ENCODE results near the gene HIVEP1. TPM values are rescaled to one million over a fixed set of nuclear protein-coding genes. Genes with fewer than 3 reads are reported as not detected.

The HIVEP1 gene
- total and polyA plus RNA-seq, 12 donors, result 3.4 to 20.9 (median 13.3) TPM

DNA sequence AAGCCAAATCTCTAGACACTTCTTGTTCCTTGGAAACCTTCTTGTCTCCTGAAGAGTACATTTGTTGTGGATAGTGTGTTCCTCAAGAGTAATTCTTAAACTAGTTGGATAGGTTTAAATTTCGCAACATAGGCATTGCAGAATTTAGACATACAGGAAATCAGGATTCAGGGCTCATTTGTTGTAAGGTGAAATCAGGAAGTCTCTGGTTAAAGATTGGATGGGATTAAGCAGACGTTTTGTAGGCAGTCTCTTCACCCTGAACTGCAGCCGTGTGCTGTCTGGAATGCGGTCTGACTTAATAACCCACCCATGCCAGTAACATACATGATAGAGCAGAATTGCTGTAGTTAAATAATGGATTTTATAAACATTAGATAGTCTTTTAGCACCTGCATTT lies 21.7 kb downstream of the HIVEP1 start:
- TF ChIP-seq, protein P1, sequence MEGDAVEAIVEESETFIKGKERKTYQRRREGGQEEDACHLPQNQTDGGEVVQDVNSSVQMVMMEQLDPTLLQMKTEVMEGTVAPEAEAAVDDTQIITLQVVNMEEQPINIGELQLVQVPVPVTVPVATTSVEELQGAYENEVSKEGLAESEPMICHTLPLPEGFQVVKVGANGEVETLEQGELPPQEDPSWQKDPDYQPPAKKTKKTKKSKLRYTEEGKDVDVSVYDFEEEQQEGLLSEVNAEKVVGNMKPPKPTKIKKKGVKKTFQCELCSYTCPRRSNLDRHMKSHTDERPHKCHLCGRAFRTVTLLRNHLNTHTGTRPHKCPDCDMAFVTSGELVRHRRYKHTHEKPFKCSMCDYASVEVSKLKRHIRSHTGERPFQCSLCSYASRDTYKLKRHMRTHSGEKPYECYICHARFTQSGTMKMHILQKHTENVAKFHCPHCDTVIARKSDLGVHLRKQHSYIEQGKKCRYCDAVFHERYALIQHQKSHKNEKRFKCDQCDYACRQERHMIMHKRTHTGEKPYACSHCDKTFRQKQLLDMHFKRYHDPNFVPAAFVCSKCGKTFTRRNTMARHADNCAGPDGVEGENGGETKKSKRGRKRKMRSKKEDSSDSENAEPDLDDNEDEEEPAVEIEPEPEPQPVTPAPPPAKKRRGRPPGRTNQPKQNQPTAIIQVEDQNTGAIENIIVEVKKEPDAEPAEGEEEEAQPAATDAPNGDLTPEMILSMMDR (IDR thresholded peaks at IDR 0.05), result no peak
- peak in 3 of 8 donors; percentile 42 to 70 (median 56) for ATAC-seq
- Histone ChIP-seq H3K4me1 (peaks cover 0 to 22% (median 18%) of the 10 kb centered on the region in 9 donors), H3K27me3 (no peaks in the 10 kb centered on the region), H3K4me3 (no peak overlapping the region), H3K9me3 (peaks cover 0 to 30% (median 19%) of the 10 kb centered on the region in 11 donors), H3K27ac (no peak overlapping the region), H3K36me3 (peaks cover 0 to 8% (median 0%) of the 10 kb centered on the region in 9 donors)
- DNase-seq, result no peak
- 33 to 46% methylated on average over 4 of the region's 4 CpGs for WGBS, 2 donors
- intact Hi-C loops (cut with DNase I), result no loop called here

DNA sequence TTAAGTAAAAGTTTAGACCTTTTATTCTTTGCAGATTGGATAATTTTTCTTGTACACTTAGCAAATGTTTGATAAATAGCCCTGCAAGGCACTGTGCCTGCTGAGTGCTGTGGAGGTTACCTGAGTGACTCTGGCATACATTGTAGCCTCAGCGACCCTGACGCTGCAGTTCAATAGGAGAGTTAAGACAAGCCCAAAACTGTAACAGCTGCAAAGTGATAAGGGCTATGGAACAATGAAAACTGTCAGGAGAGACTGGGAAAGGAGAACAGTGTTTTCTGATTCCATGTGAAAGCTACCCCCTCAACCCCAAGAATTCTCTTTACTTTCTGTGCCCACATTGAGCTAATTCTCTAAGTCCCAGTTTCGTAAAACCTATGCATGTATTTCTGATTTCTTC lies 22.2 kb downstream of the HIVEP1 start:
- Histone ChIP-seq H3K27ac (no peak overlapping the region), H3K27me3 (no peaks in the 10 kb centered on the region), H3K4me3 (no peak overlapping the region), H3K9me3 (peaks cover 0 to 24% (median 13%) of the 10 kb centered on the region in 11 donors), H3K4me1 (peaks cover 0 to 22% (median 18%) of the 10 kb centered on the region in 9 donors), H3K36me3 (peaks cover 0 to 7% (median 0%) of the 10 kb centered on the region in 9 donors)
- intact Hi-C loops (cut with DNase I), result no loop called here
- TF ChIP-seq, protein P1 (IDR thresholded peaks at IDR 0.05), result no peak
- WGBS, 2 donors, result 64 to 70% methylated on average over 3 of the region's 3 CpGs
- DNase-seq, result no peak
- ATAC-seq, result peak in 1 of 8 donors; percentile 49

DNA sequence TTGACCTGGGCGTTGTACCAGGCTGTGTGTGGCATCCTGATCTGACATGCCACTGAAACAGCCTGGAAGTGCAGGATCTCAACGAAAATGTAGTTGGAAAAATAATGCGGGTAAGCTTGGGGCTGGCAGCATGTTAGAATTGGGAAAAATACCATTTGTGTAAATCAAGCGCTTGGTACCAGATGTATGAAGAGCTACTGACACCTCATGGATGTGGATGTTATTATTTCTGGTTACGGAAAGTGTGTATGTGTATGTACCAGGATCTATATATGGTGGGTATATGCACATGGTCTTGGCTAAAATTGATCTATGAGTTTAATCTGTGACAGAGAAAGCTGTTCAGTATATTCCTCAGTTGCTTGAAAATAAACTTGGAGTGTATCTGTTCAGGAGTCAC lies 22.7 kb downstream of the HIVEP1 start:
- no peak overlapping the region for H3K4me3 ChIP-seq
- H3K36me3 ChIP-seq, result peaks cover 0 to 6% (median 0%) of the 10 kb centered on the region in 9 donors
- intact Hi-C loops (cut with DNase I), result no loop called here
- peak in 1 of 8 donors; percentile 25 for ATAC-seq
- peaks cover 0 to 22% (median 18%) of the 10 kb centered on the region in 9 donors for H3K4me1 ChIP-seq
- TF ChIP-seq, protein P1 (IDR thresholded peaks at IDR 0.05), result no peak
- H3K27ac ChIP-seq, result no peak overlapping the region
- 86 to 93% methylated on average over 5 of the region's 5 CpGs for WGBS, 2 donors
- DNase-seq, result no peak
- no peaks in the 10 kb centered on the region for H3K27me3 ChIP-seq
- H3K9me3 ChIP-seq, result peaks cover 0 to 19% (median 8%) of the 10 kb centered on the region in 11 donors

DNA sequence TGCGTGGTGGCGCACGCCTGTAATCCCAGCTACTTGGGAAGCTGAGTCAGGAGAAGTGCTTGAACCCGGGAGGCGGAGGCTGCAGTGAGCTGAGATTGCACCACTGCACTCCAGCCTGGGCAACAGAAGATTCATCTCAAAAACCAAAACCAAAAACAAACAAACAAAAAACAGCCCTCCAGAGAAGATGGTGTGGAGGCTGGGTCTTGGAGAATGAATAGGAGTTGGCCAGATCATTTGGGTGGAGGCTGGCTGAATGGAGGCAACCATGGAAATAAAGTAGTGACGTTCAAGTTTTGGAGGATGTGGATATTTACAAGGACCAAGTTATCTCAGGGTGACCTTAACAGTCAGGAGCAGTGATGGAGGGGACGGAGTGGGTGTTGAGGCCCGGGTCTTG lies 24.7 kb downstream of the HIVEP1 start:
- no peak for DNase-seq
- TF ChIP-seq, protein P1 (IDR thresholded peaks at IDR 0.05), result no peak
- intact Hi-C loops (cut with DNase I), result no loop called here
- Histone ChIP-seq H3K36me3 (no peaks in the 10 kb centered on the region), H3K9me3 (no peaks in the 10 kb centered on the region), H3K27me3 (no peaks in the 10 kb centered on the region), H3K4me1 (peaks cover 0 to 22% (median 18%) of the 10 kb centered on the region in 9 donors), H3K4me3 (no peak overlapping the region), H3K27ac (no peak overlapping the region)
- WGBS, 2 donors, result 95 to 97% methylated on average over 8 of the region's 8 CpGs
- no peak for ATAC-seq

Data from heart right ventricle (tissue), 16 donors.